Neural cell (in vitro differentiated cells): ENCODE measurements around the gene PTGDR2. TPM values are rescaled to one million over a fixed set of nuclear protein-coding genes. Genes with fewer than 3 reads are reported as not detected.

ENCODE experiments used
- H2AFZ ChIP-seq: fragments of 200-600, 300-800 bp; sonication (generic), shearing (Covaris generic); 2 replicates; pipeline ENCODE4 v1.6.0; 2014; ENCODE audit warnings: low read depth, mild to moderate bottlenecking, antibody characterized with exemption, low read length, moderate library complexity
- H3F3A ChIP-seq: fragments of 200-600 bp; shearing (Covaris generic); 2 replicates; pipeline ENCODE4 v1.6.1; 2016; ENCODE audit warnings: mild to moderate bottlenecking, moderate library complexity, mixed read lengths, antibody characterized with exemption, low read length; ENCODE audit not compliant: insufficient read depth, poor library complexity, severe bottlenecking
- H3K27ac ChIP-seq: fragments of 200-600, 300-800 bp; sonication (generic), shearing (Covaris generic); 2 replicates; pipeline ENCODE4 v1.5.1; 2014; ENCODE audit warnings: mild to moderate bottlenecking, low read length, moderate library complexity
- H3K27me3 ChIP-seq: fragments of 300-800, 200-600 bp; sonication (generic), shearing (Covaris generic); 2 replicates; pipeline ENCODE4 v1.6.0; 2014; ENCODE audit warnings: mild to moderate bottlenecking, low read depth, low read length, moderate library complexity; ENCODE audit not compliant: insufficient read depth
- H3K36me3 ChIP-seq: fragments of 300-800, 200-600 bp; sonication (generic), shearing (Covaris generic); 2 replicates; pipeline ENCODE4 v1.5.1; 2014; ENCODE audit warnings: mild to moderate bottlenecking, antibody characterized with exemption, low read length, moderate library complexity; ENCODE audit not compliant: insufficient read depth
- H3K4me2 ChIP-seq: fragments of 300-800, 200-600 bp; sonication (generic), shearing (Covaris generic); 2 replicates; pipeline ENCODE4 v1.6.0; 2014; ENCODE audit warnings: mild to moderate bottlenecking, low read length
- H3K4me3 ChIP-seq: fragments of 300-800, 200-600 bp; sonication (generic), shearing (Covaris generic); 2 replicates; pipeline ENCODE4 v1.5.1; 2014; ENCODE audit warnings: mild to moderate bottlenecking, low read length, moderate library complexity
- H3K79me2 ChIP-seq: fragments of 200-600 bp; shearing (Covaris generic); replicated peaks from 2 replicates; pipeline ENCODE4 v1.6.0; 2014; ENCODE audit warnings: mild to moderate bottlenecking, low read length, moderate library complexity; ENCODE audit not compliant: insufficient read depth
- H3K9ac ChIP-seq: fragments of 300-800, 200-600 bp; sonication (generic), shearing (Covaris generic); 2 replicates; pipeline ENCODE4 v1.6.1; 2016; ENCODE audit warnings: mild to moderate bottlenecking, low read length, mixed read lengths
- H3K9me2 ChIP-seq: fragments of 200-600 bp; shearing (Covaris generic); 2 replicates; pipeline ENCODE4 v1.6.1; 2016; ENCODE audit warnings: mild to moderate bottlenecking, low read length, mixed read lengths; ENCODE audit not compliant: insufficient read depth
- H3K9me3 ChIP-seq: fragments of 200-600, 300-800 bp; sonication (generic), shearing (Covaris generic); 2 replicates; pipeline ENCODE4 v1.6.1; 2016; ENCODE audit warnings: mild to moderate bottlenecking, mixed run types, low read length, moderate library complexity, mixed read lengths
- H4K20me1 ChIP-seq: fragments of 200-600 bp; shearing (Covaris generic); 2 replicates; pipeline ENCODE4 v1.6.1; 2016; ENCODE audit warnings: mild to moderate bottlenecking, mixed run types; ENCODE audit not compliant: insufficient read depth
- CTCF ChIP-seq: fragments of 450-650 bp; IDR thresholded peaks from 2 replicates; pipeline ENCODE4 v1.5.1; 2014; ENCODE audit warnings: antibody characterized with exemption, mild to moderate bottlenecking, moderate library complexity; ENCODE audit not compliant: poor library complexity, severe bottlenecking
- EP300 ChIP-seq: fragments of 450-650 bp; conservative IDR thresholded peaks from 2 replicates; pipeline ENCODE4 v1.6.1; 2014; ENCODE audit warnings: antibody characterized with exemption, mild to moderate bottlenecking, moderate library complexity; ENCODE audit not compliant: poor library complexity, severe bottlenecking
- EZH2 ChIP-seq: fragments of 200-600, 300-800 bp; shearing (Covaris generic), sonication (generic); IDR thresholded peaks from 2 replicates; pipeline ENCODE4 v1.6.1; 2014; ENCODE audit warnings: antibody characterized with exemption, low read length, borderline replicate concordance, mild to moderate bottlenecking; ENCODE audit not compliant: insufficient read depth, poor library complexity, severe bottlenecking
- MXI1 ChIP-seq: fragments of 450-650 bp; conservative IDR thresholded peaks from 2 replicates; pipeline ENCODE4 v1.6.1; 2014; ENCODE audit warnings: antibody characterized with exemption, mild to moderate bottlenecking; ENCODE audit not compliant: poor library complexity, severe bottlenecking
- POLR2AphosphoS5 ChIP-seq: IDR thresholded peaks from 2 replicates; pipeline ENCODE4 v1.6.1; 2012
- RAD21 ChIP-seq: fragments of 450-650 bp; conservative IDR thresholded peaks from 2 replicates; pipeline ENCODE4 v1.6.1; 2014; ENCODE audit warnings: antibody characterized with exemption, mild to moderate bottlenecking, moderate library complexity
- REST ChIP-seq: IDR thresholded peaks from 2 replicates; pipeline ENCODE4 v1.6.1; 2012; ENCODE audit warnings: borderline replicate concordance
- SMC3 ChIP-seq: fragments of 450-650 bp; conservative IDR thresholded peaks from 2 replicates; pipeline ENCODE4 v1.6.1; 2014; ENCODE audit warnings: antibody characterized with exemption, mild to moderate bottlenecking, moderate library complexity; ENCODE audit not compliant: poor library complexity
- TAF1 ChIP-seq: IDR thresholded peaks from 2 replicates; pipeline ENCODE4 v1.6.1; 2012; ENCODE audit warnings: low read depth
- polyA plus RNA-seq: library from polyadenylated mRNA; depleted of rRNA; stranded (reverse); fragments of >200 nt; gene quantifications from 2 replicates; pipeline ENCODE4 v1.2.3, GENCODE V29; 2014

The PTGDR2 gene
- polyA plus RNA-seq, 1 donor from 2014 or later, result 0.51 TPM

- Histone ChIP-seq H3K9ac (no peak overlapping the region), H3K4me2 (no peak overlapping the region), H3K9me3 (no peaks in the 10 kb centered on the region), H3F3A (no peaks in the 10 kb centered on the region), H3K4me3 (no peak overlapping the region), H2AFZ (no peak overlapping the region), H4K20me1 (no peaks in the 10 kb centered on the region), H3K9me2 (no peaks in the 10 kb centered on the region), H3K79me2 (no peaks in the 10 kb centered on the region), H3K27ac (no peak overlapping the region), H3K36me3 (no peaks in the 10 kb centered on the region), H3K27me3 (no peaks in the 10 kb centered on the region)
- TF ChIP-seq EP300 (no peak), REST (no peak)
Measured at GRCh38 chr11:60872124-60872960, 16.6 kb upstream of the PTGDR2 start.

- peak overlapping the region; percentile 46 for H3K9ac ChIP-seq
- H3K4me3 ChIP-seq, result no peak overlapping the region
- H3K9me2 ChIP-seq, result no peaks in the 10 kb centered on the region
- H3K4me2 ChIP-seq, result no peak overlapping the region
- no peaks in the 10 kb centered on the region for H4K20me1 ChIP-seq
- H3K36me3 ChIP-seq, result no peaks in the 10 kb centered on the region
- no peak overlapping the region for H2AFZ ChIP-seq
- no peaks in the 10 kb centered on the region for H3F3A ChIP-seq
- H3K79me2 ChIP-seq, result no peaks in the 10 kb centered on the region
- H3K27ac ChIP-seq, result no peak overlapping the region
- no peaks in the 10 kb centered on the region for H3K27me3 ChIP-seq
- H3K9me3 ChIP-seq, result no peaks in the 10 kb centered on the region
- TF ChIP-seq TAF1 (no peak), EZH2 (no peak), POLR2AphosphoS5 (no peak), CTCF (no peak), REST (no peak), RAD21 (no peak), MXI1 (no peak), SMC3 (no peak), EP300 (no peak)
Measured at GRCh38 chr11:60871378-60872061, 15.8 kb upstream of the PTGDR2 start.
